ENCODE measurements around the gene UBXN6. TPM values are rescaled to one million over a fixed set of nuclear protein-coding genes. Genes with fewer than 3 reads are reported as not detected.

Gene UBXN6
- total and polyA plus RNA-seq, 7 donors, result 110 to 274 (median 134) TPM

- no peak for ATAC-seq
- no peaks in the 10 kb centered on the region for H3K27me3 ChIP-seq (ENCODE audit: insufficient read depth in 3 of 3, low read length in 2 of 3)
- 89 to 93% (median 92%) methylated on average over 16 of the region's 16 CpGs for WGBS, 3 donors
- no peak overlapping the region for H3K4me3 ChIP-seq
- TF ChIP-seq, protein P1, sequence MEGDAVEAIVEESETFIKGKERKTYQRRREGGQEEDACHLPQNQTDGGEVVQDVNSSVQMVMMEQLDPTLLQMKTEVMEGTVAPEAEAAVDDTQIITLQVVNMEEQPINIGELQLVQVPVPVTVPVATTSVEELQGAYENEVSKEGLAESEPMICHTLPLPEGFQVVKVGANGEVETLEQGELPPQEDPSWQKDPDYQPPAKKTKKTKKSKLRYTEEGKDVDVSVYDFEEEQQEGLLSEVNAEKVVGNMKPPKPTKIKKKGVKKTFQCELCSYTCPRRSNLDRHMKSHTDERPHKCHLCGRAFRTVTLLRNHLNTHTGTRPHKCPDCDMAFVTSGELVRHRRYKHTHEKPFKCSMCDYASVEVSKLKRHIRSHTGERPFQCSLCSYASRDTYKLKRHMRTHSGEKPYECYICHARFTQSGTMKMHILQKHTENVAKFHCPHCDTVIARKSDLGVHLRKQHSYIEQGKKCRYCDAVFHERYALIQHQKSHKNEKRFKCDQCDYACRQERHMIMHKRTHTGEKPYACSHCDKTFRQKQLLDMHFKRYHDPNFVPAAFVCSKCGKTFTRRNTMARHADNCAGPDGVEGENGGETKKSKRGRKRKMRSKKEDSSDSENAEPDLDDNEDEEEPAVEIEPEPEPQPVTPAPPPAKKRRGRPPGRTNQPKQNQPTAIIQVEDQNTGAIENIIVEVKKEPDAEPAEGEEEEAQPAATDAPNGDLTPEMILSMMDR (IDR thresholded peaks at IDR 0.05), result no peak
- no peak overlapping the region for H3K27ac ChIP-seq
- H3K4me1 ChIP-seq, result no peaks in the 10 kb centered on the region
- peaks cover 0 to 45% of the 10 kb centered on the region in 2 donors for H3K36me3 ChIP-seq (ENCODE audit: insufficient read depth in 1 of 2, low read depth in 1 of 2)
- DNase-seq, result no peak
- H3K9me3 ChIP-seq, result no peaks in the 10 kb centered on the region
- intact Hi-C loops (cut with DNase I), result no loop called here
Measured at GRCh38 chr19:4429256-4429655, 28.3 kb downstream of the UBXN6 start.

DNA sequence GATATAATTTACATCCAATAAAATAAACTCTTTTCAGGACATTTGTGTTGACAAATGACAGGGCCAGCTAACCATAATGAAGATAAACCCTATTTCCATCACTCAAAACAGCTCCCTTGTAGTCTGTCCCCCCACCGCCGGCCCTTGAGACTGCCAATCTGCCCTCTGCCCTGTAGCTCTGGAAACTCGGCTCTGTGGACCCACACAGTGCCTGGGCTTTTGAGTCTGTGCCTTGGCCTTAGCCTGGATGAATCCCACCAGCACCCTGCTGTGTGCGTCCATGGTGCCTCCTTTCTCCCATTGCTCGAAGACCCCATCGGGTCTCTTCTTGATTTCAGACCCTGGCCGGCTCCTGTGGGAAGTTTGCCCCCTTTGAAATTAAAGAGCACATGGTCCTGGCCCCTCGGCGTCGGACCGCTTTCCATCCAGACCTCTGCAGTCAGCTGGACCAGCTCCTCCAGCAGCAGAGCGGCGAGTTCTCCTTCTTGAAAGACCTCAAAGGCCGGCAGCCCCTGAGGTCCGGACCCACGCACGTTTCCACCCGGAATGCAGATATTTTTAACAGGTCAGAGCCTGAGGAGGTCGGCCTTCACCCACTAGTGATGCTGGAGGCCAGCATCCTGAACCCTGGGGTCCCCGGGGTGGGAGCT, 29.1 kb downstream of the UBXN6 start:
- H3K36me3 ChIP-seq (ENCODE audit: insufficient read depth in 1 of 2, low read depth in 1 of 2), result peaks cover 0 to 45% of the 10 kb centered on the region in 2 donors
- no peak for ATAC-seq
- H3K27ac ChIP-seq, result no peak overlapping the region
- H3K4me3 ChIP-seq, result no peak overlapping the region
- no peaks in the 10 kb centered on the region for H3K4me1 ChIP-seq
- H3K9me3 ChIP-seq, result no peaks in the 10 kb centered on the region
- no peaks in the 10 kb centered on the region for H3K27me3 ChIP-seq (ENCODE audit: insufficient read depth in 3 of 3, low read length in 2 of 3)
- intact Hi-C loops (cut with DNase I), result no loop called here
- WGBS, 3 donors, result 91 to 95% (median 94%) methylated on average over 20 of the region's 20 CpGs
- TF ChIP-seq, protein P1 (IDR thresholded peaks at IDR 0.05), result no peak
- DNase-seq, result no peak

DNA sequence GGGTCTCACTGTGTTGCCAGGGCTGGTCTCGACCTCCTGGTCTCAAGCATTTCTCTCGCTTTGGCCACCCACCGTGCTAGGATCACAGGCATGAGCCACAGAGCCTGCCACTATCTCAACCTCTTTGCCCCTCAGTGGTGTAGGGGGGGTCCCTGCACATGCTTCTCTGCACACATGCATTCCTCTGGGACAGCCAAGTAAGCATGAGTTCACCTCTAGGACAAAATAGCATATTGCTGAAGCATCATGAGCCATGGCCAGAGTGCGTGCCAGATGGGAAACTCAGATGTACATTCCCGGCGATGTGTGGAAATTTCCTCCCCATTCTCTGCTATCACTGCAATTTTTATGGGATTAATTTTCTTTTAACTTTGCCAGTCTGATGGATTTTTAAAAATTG, 32.1 kb downstream of the UBXN6 start:
- no peak overlapping the region for H3K4me3 ChIP-seq
- intact Hi-C loops (cut with DNase I), result no loop called here
- no peaks in the 10 kb centered on the region for H3K9me3 ChIP-seq
- ATAC-seq, result no peak
- 87 to 93% (median 92%) methylated on average over 6 of the region's 6 CpGs for WGBS, 3 donors
- no peak for DNase-seq
- H3K4me1 ChIP-seq, result no peaks in the 10 kb centered on the region
- H3K27ac ChIP-seq, result no peak overlapping the region
- H3K27me3 ChIP-seq (ENCODE audit: insufficient read depth in 3 of 3, low read length in 2 of 3), result no peaks in the 10 kb centered on the region
- peaks cover 0 to 42% of the 10 kb centered on the region in 2 donors for H3K36me3 ChIP-seq (ENCODE audit: insufficient read depth in 1 of 2, low read depth in 1 of 2)
- TF ChIP-seq, protein P1 (IDR thresholded peaks at IDR 0.05), result no peak

- Histone ChIP-seq H3K4me1 (no peaks in the 10 kb centered on the region), H3K9me3 (no peaks in the 10 kb centered on the region), H3K36me3 (ENCODE audit: insufficient read depth in 1 of 2, low read depth in 1 of 2) (peaks cover 0 to 32% of the 10 kb centered on the region in 2 donors), H3K4me3 (no peak overlapping the region), H3K27ac (no peak overlapping the region), H3K27me3 (ENCODE audit: insufficient read depth in 3 of 3, low read length in 2 of 3) (no peaks in the 10 kb centered on the region)
- TF ChIP-seq, protein P1 (IDR thresholded peaks at IDR 0.05), result no peak
- intact Hi-C loops (cut with DNase I), result no loop called here
- 92 to 95% (median 93%) methylated on average over 16 of the region's 16 CpGs for WGBS, 3 donors
- no peak for DNase-seq
- ATAC-seq, result no peak
Measured at GRCh38 chr19:4423416-4424126, 34.0 kb downstream of the UBXN6 start.

All from psoas muscle (tissue), 8 donors.